ENCODE data around the gene C16orf87. TPM values are rescaled to one million over a fixed set of nuclear protein-coding genes. Genes with fewer than 3 reads are reported as not detected.

Gene C16orf87
- total and polyA plus RNA-seq, 9 of the 15 experiments (the other 6 are each of a cell fraction or from before 2014, with no cell fraction given) = 7.8 to 16.7 (median 10.5) TPM

- ChIA-PET CTCF (ENCODE audit: low intra/inter-chr PET ratio) (interaction anchor here (0.5 kb wide), 1 partner anchor 15 kb away, joined by 4 read pairs; no protein-coding TSS in a partner anchor), POLR2A (no interaction called here)
- no peak overlapping the region for H2AFZ ChIP-seq (ENCODE audit: low read depth, low read length)
- no peak for ATAC-seq
- in situ Hi-C loops (cut with MboI) (no loop called here), intact Hi-C loops (cut with micrococcal nuclease) (no loop called here)
- H3K9me3 ChIP-seq (replicated peaks; ENCODE audit: control insufficient read depth, insufficient read depth, low read depth, low read length) = no peaks in the 10 kb centered on the region
- no TSS peak for BruUV-seq (replicated peaks)
- H3K9me1 ChIP-seq (ENCODE audit: control insufficient read depth, insufficient read depth, low read length) = no peaks in the 10 kb centered on the region
- no peaks in the 10 kb centered on the region for H3K27me3 ChIP-seq (ENCODE audit: control insufficient read depth in 2 of 2, insufficient read depth in 2 of 2, low read length in 2 of 2)
- no peaks in the 10 kb centered on the region for H3K79me2 ChIP-seq (ENCODE audit: control insufficient read depth, insufficient read depth, low read length)
- H4K20me1 ChIP-seq (replicated peaks; ENCODE audit: control insufficient read depth, insufficient read depth, low read length) = no peaks in the 10 kb centered on the region
- 82% methylated on average over 11 of the region's 18 CpGs for WGBS (ENCODE audit: insufficient coverage, low coverage, missing lambda C conversion rate)
- no peak overlapping the region for H3K9ac ChIP-seq (ENCODE audit: insufficient read depth in 1 of 2, low read depth in 2 of 2, low read length in 2 of 2)
- FAIRE-seq = no peak
- peaks cover 0 to 5% of the 10 kb centered on the region in 2 experiments; a peak in 2 of 5 replicates for H3K4me1 ChIP-seq (replicated peaks in 1 of 2; ENCODE audit: control insufficient read depth in 2 of 2, insufficient read depth in 2 of 2, low read length in 2 of 2)
- no peak for DNase-seq (ENCODE audit: extremely low read depth in 1 of 4, low spot score in 3 of 4)
- H3K4me3 ChIP-seq = no peak overlapping the region
- TF ChIP-seq ZNF316 (IDR thresholded peaks at IDR 0.05) (peak; percentile 62), RBM25 (IDR thresholded peaks at IDR 0.05; ENCODE audit: low read depth, low read length, severe bottlenecking) (peak; percentile 41), ZNF146 (CRISPR knock-in tag; IDR thresholded peaks at IDR 0.05; ENCODE audit: unreplicated experiment) (peak; percentile 70), HBP1 (CRISPR knock-in tag; IDR thresholded peaks at IDR 0.05) (no peak), HMGN3 (IDR thresholded peaks at IDR 0.05; ENCODE audit: borderline replicate concordance, extremely low read depth, insufficient read length, low read depth, low read length) (no peak), ZNF12 (CRISPR knock-in tag; IDR thresholded peaks at IDR 0.05) (peak; percentile 88; the same call in 1 of the 2 replicates), TRIM28 (IDR thresholded peaks at IDR 0.05) (0 out of 2 replicates have a peak, but pooled peaks have one; percentile 50)
- no peaks in the 10 kb centered on the region for H3K36me3 ChIP-seq (ENCODE audit: control insufficient read depth, insufficient read depth, low read length)
- no peak overlapping the region for H3K4me2 ChIP-seq (ENCODE audit: insufficient read depth, low read length)
- H3K27ac ChIP-seq (ENCODE audit: extremely low read depth, low read depth, low read length) = no peak overlapping the region
These were observed 11.4 kb upstream of the C16orf87 start for GRCh38 chr16:46842192-46842895.
